RPMI8226 (cell line): ENCODE measurements around the gene TEX261.

ENCODE experiments used
- DNase-seq: peaks from one replicate; pipeline ENCODE4 v3.0.0-alpha.2; 2015

The TEX261 gene

DNA sequence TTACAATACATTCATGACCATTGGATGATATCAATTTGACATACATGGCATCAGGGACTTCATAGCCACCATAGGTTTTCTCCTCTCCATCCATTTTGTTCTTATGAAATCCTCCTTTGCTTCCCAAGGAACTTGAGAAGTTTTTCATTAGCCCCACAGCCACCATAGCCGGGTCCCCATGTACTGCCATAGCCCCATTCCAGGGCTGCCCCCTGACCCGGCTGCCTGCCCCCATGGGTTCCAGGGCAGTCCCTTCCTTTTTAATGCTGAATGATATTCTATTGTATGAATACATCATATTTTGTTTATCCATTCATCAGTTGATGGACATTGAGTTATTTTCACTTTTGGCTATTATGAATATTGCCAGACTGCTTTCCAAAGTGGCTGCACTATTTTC, 38.5 kb downstream of the TEX261 start:
- DNase-seq: no peak

DNA sequence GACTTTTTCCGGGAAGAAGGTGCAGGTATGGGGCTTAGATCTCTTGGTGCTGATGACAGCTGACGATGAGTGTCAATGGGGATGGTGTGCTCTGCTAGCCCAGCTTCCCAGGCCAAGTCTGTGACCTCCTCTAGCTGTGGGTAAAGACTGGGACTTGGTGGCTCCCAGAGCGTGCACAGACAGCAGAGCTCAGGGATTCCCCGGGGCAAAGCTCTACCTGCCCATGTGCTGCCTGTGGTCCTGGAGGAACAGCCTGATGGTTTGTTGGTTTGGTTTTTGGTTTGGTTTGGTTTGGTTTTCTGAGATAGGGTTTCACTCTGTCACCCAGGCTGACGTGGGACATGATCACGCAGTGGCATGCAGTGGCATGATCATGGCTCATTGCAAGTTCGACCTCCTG, 39.8 kb downstream of the TEX261 start:
- DNase-seq: no peak

DNA sequence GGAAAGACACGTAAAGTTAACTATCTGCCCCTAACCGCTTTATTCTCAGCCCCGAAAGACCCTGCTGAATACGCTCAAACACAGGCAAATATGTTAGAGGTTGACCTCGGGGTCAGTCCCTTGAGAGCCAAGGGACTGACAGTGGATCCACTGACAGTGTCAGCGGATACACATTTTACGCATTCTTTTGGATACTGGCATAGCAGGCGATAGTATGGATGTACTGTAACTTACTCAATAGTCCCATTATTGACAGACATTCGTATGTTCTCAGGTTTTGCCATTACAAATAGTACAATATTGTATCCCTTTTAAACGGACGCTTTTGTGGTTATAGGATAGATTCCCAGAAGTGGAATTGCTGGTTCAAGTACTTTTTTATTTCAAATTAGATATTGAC, 45.6 kb downstream of the TEX261 start:
- DNase-seq: no peak

DNA sequence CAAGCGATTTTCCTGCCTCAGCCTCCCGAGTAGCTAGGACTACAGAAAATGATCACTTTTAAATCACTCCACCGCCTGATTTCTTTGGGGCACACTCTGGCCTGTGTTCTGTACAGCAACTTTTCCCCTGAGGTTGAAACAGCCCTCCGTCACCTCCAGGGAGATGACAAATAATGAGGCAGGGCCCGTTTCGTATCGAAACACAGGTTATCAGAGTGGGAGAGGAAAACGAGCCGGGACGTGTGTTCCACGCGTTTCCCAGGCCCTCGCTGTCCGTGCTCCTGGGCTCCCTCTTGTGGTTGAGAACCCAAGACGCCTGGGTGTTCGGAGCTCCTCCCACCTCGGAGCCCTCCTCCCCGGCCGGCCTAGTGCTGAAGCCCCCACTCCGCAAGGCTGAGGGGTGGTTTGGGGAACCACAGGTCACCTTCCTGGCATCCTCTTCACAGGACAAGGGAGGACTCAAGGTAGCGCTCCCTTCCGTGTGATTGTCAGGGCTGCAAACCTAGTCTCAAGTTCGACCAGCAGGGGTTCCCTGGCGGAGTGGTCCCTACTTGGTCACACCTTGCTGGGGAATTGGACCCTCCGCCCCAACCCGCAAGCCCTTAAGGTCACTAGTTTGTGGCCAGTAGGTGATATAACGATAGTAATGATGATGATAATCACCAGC, 46.2 kb downstream of the TEX261 start:
- peak; percentile 77 for DNase-seq

DNA sequence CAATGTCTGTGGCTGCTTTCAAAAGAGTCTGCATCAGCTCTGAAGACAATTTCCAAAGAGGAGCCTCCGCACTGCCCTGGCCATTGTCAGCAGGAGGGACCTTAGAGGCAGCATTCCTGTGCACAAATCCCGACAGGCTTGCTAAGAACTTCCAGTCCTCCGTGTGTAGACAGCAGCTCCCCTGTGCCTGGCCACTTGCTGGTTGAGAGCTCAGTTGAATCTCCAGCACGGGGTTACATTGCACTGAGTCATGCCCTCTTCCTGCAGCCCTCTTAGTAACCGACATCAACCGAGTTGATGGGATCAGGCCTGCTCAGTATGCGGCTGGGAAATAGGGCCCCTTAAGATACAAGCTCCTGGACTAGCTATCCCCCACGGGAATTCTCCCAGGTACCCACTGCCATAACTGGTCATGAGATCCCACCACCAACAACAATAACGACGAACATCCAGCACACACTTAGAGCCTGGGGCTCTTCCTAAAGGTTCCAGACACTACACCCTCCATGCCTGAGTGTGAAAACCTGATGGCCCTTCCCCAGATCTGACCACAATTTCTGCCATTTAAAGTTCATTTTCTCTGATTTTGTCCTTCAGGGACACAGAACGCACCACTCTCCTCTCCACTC, 47.0 kb downstream of the TEX261 start:
- no peak for DNase-seq

DNA sequence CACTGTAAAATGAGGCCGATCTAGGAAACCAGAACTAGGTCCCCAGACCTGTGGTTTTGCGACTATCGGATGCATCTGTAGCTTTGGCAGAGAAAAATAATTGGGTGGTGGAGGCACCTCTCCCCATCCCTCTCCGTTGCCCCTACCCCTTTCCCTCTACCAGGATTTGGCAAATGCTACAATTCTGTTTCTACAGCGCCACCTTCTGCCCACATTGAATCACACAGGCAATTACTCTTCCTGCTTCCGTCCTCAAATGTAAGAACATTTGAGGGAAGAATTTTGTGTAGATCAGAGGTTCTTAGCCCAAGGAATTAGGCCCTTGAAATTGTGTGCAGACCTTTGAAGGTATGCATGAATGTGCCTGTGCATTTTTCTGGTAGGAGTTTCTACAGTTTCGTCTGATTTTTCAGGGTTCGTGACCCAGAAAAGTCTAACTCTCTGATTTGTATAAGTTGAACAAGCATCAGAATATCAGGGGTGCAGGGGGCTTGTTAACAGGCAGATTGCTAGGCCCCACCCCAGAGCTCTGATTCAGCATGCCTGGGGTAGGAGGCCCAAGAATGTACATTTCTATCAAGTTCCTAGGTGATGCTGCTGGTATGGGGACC, 47.7 kb downstream of the TEX261 start:
- peak; percentile 64 for DNase-seq

DNA sequence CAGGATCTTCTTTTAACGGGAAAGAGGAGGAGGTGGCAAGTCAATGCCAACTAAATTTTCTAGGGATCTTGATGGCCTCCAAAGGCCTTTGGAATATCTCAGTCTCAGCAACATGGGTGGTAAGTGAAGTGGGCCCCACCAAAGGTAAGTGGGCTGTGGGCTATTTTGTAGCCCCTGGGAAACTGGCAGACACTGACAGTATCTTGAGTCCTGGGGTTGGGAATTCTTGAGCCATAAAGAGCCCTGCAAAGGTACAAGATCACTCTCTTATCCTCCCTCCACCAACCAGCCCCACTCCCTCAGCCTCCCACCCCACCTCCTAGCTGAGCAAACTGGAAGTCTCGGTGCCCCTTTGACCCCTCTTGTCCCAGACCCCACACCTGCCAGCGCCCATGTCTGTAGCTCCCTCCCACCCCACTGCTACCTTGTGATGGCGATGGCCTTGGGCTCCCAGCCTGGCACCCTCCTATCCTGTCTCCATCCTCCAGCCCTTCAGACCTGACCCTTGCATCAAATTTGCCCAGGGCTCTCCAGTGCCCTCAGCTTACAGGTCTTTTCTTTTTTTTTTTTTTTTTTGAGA, 50.5 kb downstream of the TEX261 start:
- no peak for DNase-seq

DNA sequence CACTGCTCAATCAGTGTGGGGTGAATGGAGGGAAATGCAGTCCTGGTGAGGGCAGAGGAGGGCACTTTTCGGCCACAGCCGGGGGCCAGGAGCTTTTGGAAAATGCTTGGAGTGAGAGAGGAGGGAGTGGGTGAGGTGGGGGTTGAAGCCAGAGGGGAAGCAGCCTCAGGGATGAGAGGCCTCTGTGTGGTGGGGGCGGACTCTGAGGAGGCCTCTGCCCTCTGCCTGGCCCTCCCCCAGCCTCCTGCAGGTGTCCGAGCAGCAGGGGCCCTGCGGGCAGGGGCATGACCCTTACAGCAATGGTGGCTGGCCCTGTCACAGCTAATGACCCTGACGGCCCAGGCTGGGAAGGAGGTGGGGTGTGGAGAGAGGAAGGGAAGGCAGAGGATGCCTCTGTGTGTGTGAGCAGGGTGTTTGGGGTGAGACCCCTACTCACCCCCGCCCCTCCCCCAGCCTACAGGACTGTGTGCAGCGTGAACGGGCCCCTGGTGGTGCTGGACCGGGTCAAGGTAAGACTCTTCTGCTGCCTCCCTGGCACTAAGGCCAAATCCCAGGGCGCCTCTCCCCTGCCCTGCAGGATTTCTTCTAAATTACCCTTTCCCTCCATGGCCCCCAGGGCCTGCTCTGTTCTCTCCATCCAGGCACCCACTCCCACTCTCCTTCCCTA, 51.3 kb downstream of the TEX261 start:
- DNase-seq: no peak

DNA sequence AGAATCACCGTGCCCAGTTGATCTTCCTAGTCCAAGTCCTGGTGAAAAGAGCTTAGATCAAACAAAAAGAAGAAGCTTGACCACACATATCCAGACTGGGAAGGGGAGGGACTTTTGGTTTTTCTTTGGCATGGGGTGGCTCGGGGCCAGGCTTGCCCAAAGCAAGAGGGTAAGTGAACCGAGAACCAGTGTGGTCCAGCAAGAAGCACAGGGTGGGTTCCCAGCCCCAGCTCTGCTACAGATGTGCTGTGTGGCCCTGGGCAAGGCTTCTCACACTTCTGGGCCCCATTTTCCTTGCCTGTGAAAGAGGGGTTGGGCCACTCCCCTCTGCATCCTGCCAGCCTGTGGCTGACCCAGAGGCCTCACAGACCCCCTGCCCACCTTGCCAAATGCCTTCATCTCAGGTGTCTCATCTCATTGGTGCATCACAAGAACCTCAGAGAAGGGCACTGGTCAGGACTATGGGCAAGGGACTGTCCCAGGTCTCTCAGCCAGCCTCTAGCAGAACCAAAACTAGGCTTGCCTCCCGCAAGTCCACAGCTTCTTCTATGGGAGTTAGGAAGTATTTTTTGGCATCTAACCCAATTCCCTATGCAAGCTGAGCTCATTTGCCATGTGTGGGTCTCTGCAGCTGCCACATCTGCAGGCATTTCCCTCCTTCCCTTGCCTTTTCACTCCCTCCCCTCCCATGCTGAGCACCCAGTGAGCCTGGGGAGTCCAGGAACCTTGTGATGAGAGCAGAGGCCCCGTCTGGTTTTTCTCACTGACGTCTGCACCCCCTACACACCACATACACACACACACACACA, 52.1 kb downstream of the TEX261 start:
- DNase-seq: no peak

DNA sequence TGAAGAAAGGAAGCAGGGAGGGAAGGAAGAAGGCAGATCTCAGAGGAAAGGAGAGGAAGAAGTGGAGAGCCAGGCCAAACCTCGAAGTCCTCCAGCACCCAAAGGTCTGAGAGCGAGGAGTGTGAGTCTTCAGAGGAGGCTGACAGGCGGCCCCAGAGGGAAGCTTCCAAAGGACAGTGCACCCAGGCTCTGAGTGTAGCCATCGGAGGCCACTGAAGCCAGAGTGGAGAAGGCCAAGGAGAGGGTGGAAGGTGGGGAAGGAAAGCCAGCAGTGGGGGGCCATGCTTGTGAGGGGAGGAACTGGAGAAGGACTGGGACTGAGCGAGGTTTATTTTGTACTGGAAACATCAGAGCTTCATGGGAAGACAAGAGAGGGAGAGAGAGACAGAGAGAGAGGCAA, 53.0 kb downstream of the TEX261 start:
- DNase-seq: no peak

DNA sequence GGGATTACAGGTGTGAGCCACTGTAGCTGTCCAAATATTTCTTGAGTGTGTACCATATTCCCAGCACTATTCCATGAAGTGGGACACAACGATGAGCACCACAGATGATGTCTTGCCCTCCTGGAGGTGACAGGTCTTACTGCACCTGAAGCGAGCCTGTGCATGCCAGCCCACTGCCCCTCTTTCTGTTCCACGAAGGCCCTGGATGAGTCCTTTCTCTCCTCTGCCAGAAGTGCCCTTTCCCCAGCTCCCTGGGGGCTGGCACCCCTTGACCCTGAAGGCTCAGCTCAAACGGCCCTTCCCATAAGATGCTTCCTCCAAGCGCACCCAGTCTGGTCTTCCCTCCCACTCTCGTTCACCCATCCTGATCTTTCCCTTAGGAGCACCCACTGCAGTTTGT, 53.5 kb downstream of the TEX261 start:
- no peak for DNase-seq

DNA sequence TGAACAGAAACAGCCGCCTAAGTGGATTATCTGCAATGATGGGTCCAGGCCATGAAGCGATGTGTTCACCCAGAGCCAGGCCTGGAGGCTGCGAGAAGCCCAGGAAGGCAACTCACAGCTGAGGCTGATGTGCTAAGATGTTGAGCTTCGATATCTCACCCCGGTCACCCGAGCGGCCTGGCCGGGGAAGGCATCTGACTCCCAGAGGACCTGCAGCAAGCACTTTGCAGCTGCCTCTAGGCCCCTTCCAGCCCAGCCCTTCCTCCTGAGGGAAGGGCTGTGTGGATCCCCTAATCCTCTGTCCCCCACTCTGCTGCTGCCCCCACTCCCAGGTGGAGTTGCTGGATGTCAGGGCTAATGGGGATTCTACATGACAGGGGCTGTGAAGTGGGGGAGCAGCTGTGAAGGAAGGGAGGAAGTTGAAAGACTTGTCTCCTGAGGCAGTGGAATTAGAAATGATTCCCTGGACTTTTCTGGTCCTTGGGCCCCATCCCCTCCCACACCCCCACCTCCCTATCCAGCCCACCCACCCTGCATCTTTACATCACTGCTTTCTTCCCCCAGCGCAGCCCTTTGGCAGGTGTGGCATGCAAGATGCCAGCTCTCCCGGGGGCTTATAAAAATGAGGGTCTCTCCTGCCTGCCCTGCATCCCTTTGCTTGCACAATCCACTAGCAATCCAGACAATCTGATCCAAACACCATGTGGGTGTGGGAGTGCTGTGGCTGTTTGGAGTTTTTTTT, 54.7 kb downstream of the TEX261 start:
- DNase-seq: no peak

DNA sequence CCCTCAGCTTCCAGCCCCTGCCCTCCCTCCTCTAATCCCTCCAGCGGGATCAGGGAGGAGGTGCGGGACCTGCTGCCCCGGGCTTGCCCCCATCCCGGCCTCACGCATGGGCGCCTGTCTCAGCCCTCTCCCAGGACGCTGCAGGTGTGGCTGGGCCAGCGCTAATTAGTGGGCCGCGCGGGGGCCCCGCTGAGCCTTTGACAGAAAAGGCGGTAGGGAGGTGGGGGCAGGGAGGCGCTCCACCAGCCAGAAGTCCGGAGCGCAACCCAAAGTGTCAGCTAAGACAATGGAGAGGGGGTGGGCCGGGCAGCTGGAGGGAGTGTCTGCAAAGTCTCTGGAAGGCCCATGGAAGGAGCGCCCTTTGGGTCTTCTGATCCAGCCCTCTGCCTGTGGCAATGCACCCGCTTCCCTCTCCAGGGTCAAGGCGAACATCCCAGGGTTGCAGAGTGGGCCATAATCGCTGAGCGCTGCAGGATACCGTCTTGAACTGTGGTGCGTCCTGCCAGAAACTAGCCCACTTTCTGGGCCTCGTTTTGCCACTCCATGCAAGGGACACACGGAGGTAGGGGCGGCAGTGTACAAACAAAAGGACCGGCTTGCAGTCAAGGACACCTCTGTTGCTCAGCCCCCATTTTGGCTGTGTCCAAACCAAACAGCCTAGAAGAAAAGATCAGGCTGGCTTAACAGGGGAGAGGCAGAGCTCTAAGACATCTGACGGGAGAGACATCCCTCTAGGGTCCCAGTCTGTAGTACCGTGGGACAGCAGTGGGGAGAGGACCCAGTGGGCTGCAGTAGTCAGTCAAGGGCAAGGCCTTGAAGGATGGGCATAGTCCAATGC, 55.5 kb downstream of the TEX261 start:
- DNase-seq: no peak

DNA sequence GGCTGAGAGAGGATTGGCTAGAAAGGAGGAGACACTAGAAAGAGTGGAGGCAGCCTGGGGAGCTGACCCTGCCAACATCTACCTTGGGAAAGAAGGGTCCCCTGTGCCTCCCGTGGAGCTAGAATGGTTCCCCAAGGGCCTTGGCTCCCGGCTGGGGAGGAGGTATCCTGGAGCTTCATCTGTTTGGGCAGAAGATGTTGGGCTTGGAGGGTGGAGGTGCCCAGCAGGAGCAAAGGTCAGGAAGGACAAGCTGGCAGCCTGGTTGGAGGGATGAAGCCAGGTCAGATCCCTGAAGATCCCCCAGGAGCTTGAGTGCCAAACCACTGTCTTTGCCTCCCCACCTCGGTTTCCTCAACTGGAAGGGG, 56.1 kb downstream of the TEX261 start:
- no peak for DNase-seq

DNA sequence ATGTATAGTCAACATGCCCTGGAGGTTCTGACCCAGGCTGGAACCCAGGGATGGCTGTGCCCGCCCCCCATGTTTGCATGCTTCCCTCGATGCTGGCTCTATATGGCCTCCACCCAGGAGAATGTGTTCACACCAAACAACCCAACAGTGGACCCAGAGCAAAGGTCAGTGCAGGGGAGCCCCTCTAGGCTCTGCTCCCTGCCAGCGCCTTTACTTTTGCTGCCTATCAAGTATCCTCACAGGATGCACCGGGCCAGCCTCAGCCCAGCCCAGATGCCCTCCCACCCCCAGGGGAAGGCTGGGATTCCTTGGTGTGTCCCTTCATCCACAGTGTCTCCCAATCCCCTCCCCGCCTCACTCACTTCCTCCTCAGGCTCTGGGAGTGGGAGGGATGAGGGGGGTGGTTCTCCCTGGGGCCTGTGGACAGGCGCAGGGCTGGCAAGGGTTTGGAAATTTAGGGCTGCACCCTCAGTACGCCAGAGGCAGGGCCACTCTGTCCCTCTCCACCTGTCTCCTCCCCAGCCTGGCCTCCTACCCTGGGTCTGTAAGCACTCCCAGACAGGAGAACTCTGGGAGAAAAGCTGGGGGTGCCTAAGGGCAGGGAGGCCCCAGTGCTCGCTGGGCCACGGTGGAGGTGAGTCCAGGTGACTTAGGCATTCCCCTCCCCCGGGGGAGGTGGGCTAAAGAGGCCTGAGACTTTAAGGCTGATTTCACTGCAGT, 56.6 kb downstream of the TEX261 start:
- DNase-seq: no peak

DNA sequence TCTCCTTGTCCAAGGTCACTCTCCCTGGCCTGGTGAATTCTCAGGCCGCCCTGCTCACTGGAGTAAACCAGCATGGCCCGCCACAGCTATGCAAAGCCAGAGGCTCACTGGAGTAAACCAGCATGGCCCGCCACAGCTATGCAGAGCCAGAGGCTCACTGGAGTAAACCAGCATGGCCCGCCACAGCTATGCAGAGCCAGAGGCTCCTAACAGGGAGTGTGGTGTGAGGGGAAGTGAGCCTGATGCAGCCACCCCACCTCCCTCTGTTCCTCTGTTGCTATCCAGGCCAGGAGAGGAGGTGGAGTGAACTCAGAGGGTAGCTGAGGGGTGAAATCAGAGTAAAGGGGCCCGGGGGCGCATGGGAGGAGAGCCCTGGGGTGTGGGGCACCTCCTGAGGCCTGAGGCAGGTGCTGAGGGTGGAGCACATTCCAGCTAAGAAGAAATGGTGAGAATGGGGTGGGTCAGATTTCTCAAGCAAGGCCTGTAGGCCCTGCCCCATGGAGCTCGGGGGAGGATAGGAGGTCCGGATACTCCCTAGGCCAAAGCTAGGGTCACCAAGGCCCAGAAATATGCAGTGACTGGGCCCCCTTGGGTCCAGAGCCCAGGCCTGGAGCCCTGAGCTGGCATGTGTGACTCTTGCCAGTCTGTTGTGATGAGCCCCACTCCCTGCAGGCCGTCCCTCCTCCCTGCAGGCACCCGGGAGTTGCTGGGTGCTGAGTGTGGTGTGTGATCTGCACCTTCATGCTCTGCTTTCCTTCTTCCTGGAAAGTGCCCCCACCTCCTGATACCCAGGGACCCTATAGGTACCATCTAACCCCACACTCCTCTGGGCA, 57.5 kb downstream of the TEX261 start:
- DNase-seq: no peak

DNA sequence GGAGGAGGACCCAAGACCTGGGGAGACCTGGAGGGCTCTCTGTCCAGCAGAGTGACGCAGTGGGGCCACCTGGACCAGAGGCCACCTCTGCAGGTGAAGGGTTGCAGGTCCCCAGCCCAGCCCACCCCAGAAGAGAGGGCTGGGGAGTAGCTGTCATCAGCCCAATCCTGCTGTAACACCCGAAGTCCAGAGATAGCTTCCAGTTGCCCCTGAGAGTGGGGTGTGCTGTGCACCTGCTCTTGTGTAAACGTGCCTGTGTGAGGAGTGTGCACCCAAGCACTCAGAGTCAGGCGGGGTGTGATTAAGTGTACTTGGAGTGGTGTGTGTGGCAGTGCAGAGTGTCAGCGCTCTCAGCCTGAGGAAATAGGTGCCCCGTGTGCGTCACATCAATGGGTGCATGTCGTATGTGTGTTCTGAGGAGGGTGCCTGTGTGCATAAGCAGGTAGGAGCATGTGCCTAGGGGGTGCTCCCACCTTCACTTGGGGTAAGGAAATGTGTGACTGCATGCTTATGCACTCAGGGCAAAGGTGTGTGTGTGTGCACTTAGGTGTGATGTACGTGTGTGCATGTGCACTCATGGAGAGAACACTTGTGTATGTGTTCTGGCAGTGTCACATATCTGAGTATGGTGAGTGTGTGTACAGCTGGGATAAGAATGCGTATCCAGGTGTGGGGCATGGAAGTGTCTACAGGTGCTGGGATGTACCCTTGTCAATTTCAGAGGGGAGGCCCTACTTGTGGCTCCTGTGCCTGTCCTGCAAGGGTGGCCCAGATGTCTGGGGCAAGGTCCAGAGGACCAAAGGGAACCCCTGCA, 58.3 kb downstream of the TEX261 start:
- no peak for DNase-seq
